ENCODE data around the gene PRLHR.

The PRLHR gene

GRCh38 chr10:118586911-118587310, 8.5 kb downstream of the PRLHR start:
- DNase-seq, result no peak

GRCh38 chr10:118585794-118586193, 9.7 kb downstream of the PRLHR start:
- no peak for DNase-seq

- DNase-seq, result no peak
Observed at GRCh38 chr10:118585234-118585633, 10.2 kb downstream of the PRLHR start.

- no peak for DNase-seq
Observed at GRCh38 chr10:118584181-118584954, 11.1 kb downstream of the PRLHR start.

- no peak for DNase-seq
Observed at GRCh38 chr10:118583611-118584010, 11.8 kb downstream of the PRLHR start.

- DNase-seq, result no peak
Observed at GRCh38 chr10:118582511-118582910, 12.9 kb downstream of the PRLHR start.

- no peak for DNase-seq
Observed at GRCh38 chr10:118581340-118581739, 14.1 kb downstream of the PRLHR start.

GRCh38 chr10:118580702-118581101, 14.7 kb downstream of the PRLHR start:
- no peak for DNase-seq

- DNase-seq, result no peak
Observed at GRCh38 chr10:118573512-118573911, 21.9 kb downstream of the PRLHR start.

- DNase-seq, result no peak
Observed at GRCh38 chr10:118572256-118573041, 23.0 kb downstream of the PRLHR start.

- DNase-seq, result no peak
Observed at GRCh38 chr10:118571123-118571522, 24.3 kb downstream of the PRLHR start.

GRCh38 chr10:118570591-118570990, 24.9 kb downstream of the PRLHR start:
- DNase-seq, result no peak

- no peak for DNase-seq
Observed at GRCh38 chr10:118569882-118570252, 25.6 kb downstream of the PRLHR start.

GRCh38 chr10:118569241-118569881, 26.1 kb downstream of the PRLHR start:
- no peak for DNase-seq

GRCh38 chr10:118568327-118568848, 27.1 kb downstream of the PRLHR start:
- peak; percentile 1 for DNase-seq

GRCh38 chr10:118567701-118568248, 27.7 kb downstream of the PRLHR start:
- DNase-seq, result no peak

- DNase-seq, result no peak
Observed at GRCh38 chr10:118566911-118567310, 28.5 kb downstream of the PRLHR start.

GRCh38 chr10:118565301-118566075, 30.0 kb downstream of the PRLHR start:
- DNase-seq, result no peak

GRCh38 chr10:118564652-118565051, 30.8 kb downstream of the PRLHR start:
- DNase-seq, result no peak

- DNase-seq, result no peak
Observed at GRCh38 chr10:118564114-118564513, 31.3 kb downstream of the PRLHR start.

GRCh38 chr10:118563373-118563890, 32.0 kb downstream of the PRLHR start:
- DNase-seq, result no peak

GRCh38 chr10:118562851-118563250, 32.6 kb downstream of the PRLHR start:
- DNase-seq, result no peak

All from NCI-H2029 (cell line).